Measurements from ENCODE around the gene MRPL37.

The MRPL37 gene

DNA sequence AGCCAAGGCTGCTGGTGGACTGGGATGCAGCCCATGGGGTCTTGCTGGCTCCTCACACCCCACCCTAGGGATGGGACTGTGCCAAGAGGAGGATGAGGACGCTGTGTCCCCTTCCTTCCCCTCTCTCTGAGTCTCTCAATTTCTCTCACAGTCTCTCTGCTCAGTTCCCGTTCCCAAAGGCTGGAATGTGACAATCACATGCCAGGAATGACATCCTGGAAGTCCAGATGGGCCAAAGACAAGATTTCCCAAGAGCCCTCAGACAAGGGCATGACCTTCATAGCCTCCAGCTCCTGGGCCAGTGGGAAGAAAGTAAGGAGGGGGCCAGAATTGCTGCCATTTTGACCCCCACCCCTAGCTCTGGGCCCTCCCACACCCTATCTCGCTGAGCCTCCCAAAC lies 39.6 kb upstream of the MRPL37 start:
- TF ChIP-seq POLR2AphosphoS5 (IDR thresholded peaks at IDR 0.05; ENCODE audit: low read depth, low read length): no peak

DNA sequence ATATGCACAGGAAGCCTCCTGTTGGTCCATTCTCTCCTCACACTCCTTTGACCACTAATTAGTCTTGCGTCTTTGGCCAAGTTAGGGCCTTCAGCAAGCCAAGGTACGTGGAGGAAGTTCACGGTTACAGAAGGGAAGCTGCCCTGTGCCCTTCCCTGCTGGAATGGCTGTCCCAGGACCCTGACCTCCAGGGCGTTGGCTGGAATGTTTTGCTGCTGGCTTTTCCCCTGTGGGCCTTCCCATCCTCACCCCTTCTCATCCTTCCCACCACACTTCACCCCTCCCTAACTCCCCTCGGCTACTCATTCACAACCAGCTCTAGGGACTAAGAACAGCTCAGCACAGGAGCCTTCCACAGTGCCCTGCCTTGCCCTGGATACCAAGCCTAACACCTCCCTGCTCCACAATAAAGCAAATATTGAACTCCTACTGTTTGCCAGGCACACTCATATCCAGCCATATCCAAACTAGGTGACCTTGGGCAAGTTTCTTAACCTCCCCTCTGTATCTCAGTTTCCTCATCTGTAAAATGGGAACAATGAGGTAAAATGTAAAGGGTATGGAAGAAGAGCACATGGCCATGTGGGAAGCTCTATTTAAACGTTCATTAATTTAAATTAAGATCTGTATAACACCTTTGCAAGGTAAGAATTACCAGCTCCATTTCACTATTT lies 38.3 kb upstream of the MRPL37 start:
- TF ChIP-seq SIN3A (IDR thresholded peaks at IDR 0.05; ENCODE audit: borderline replicate concordance, insufficient read depth, low read length): no peak
- no peak for TF ChIP-seq TAF1 (IDR thresholded peaks at IDR 0.05; ENCODE audit: borderline replicate concordance, insufficient read depth, low read length)

DNA sequence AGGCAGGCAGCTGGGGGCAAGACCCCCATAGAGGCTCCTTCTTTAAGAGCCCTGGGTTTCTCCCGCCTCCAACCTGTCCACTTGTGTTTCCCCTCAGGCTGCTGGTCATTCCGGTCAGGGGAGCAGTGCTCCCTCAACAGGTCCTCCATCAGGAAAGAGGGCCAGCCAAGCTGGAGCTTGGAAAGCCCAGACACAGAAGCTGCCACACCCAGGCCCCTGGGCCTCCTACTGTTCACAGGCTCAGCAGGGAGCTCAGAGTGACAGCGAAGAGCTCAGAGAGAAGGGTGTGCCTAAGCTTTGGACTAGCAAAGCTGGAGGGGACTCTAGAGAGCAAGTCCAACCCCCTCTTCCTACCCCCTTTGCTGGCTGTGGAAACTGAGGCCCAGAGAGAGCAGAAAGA lies 36.9 kb upstream of the MRPL37 start:
- TF ChIP-seq FOXP2 (optimal IDR thresholded peaks at IDR 0.05; ENCODE audit: borderline replicate concordance, extremely low read depth, extremely low read length, insufficient read depth): no peak
- no peak for TF ChIP-seq SIN3A (IDR thresholded peaks at IDR 0.05; ENCODE audit: borderline replicate concordance, insufficient read depth, low read length)
- no peak for TF ChIP-seq POLR2AphosphoS5 (IDR thresholded peaks at IDR 0.05; ENCODE audit: low read depth, low read length)
- TF ChIP-seq, protein P1, sequence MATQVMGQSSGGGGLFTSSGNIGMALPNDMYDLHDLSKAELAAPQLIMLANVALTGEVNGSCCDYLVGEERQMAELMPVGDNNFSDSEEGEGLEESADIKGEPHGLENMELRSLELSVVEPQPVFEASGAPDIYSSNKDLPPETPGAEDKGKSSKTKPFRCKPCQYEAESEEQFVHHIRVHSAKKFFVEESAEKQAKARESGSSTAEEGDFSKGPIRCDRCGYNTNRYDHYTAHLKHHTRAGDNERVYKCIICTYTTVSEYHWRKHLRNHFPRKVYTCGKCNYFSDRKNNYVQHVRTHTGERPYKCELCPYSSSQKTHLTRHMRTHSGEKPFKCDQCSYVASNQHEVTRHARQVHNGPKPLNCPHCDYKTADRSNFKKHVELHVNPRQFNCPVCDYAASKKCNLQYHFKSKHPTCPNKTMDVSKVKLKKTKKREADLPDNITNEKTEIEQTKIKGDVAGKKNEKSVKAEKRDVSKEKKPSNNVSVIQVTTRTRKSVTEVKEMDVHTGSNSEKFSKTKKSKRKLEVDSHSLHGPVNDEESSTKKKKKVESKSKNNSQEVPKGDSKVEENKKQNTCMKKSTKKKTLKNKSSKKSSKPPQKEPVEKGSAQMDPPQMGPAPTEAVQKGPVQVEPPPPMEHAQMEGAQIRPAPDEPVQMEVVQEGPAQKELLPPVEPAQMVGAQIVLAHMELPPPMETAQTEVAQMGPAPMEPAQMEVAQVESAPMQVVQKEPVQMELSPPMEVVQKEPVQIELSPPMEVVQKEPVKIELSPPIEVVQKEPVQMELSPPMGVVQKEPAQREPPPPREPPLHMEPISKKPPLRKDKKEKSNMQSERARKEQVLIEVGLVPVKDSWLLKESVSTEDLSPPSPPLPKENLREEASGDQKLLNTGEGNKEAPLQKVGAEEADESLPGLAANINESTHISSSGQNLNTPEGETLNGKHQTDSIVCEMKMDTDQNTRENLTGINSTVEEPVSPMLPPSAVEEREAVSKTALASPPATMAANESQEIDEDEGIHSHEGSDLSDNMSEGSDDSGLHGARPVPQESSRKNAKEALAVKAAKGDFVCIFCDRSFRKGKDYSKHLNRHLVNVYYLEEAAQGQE (IDR thresholded peaks at IDR 0.05; ENCODE audit: insufficient read depth in 1 of 2, low read depth in 2 of 2, low read length in 2 of 2): no peak
- no peak for TF ChIP-seq TAF1 (IDR thresholded peaks at IDR 0.05; ENCODE audit: borderline replicate concordance, insufficient read depth, low read length)

DNA sequence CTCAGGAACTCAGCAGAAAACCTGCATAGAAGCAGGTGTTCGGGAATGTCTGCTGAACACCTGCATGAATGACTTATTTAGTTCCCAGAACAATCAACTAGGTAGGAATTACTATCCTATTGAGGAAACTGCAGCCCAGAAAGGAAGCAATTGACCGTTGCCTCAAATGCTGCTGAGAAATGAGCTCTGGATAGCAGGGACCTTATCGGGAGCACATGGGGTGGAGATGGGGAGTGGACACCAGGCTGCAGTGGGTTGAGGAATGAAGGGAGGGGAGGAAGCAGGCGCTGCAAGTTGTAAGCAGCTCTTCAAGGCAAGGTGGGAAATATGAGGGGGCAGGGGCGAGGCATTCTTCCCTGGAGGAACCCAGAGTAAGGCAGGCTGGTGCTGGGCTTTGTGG lies 36.4 kb upstream of the MRPL37 start:
- TF ChIP-seq FOXP2 (optimal IDR thresholded peaks at IDR 0.05; ENCODE audit: borderline replicate concordance, extremely low read depth, extremely low read length, insufficient read depth): no peak
- no peak for TF ChIP-seq POLR2AphosphoS5 (IDR thresholded peaks at IDR 0.05; ENCODE audit: low read depth, low read length)
- TF ChIP-seq SIN3A (IDR thresholded peaks at IDR 0.05; ENCODE audit: borderline replicate concordance, insufficient read depth, low read length): no peak
- TF ChIP-seq, protein P1 (IDR thresholded peaks at IDR 0.05; ENCODE audit: insufficient read depth in 1 of 2, low read depth in 2 of 2, low read length in 2 of 2): no peak
- no peak for TF ChIP-seq TAF1 (IDR thresholded peaks at IDR 0.05; ENCODE audit: borderline replicate concordance, insufficient read depth, low read length)

DNA sequence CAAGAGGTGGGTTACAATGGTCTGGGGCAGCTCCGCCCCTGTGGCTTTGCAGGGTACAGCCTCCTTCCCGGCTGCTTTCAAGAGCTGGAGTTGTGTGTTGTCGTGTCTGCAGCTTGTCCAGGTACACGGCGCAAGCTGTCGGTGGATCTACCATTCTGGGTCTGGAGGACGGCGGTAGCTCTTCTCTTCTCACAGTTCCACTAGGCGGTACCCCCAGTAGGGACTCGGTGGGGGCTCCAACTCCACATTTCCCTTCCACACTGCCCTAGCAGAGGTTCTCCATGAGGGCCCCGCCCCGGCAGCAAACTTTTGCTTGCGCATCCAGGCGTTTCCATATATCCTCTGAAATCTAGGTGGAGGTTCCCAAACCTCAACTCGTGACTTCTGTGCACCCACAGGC lies 34.8 kb upstream of the MRPL37 start:
- TF ChIP-seq FOXP2 (optimal IDR thresholded peaks at IDR 0.05; ENCODE audit: borderline replicate concordance, extremely low read depth, extremely low read length, insufficient read depth) (no peak), TAF1 (IDR thresholded peaks at IDR 0.05; ENCODE audit: borderline replicate concordance, insufficient read depth, low read length) (no peak), POLR2AphosphoS5 (IDR thresholded peaks at IDR 0.05; ENCODE audit: low read depth, low read length) (no peak)
- TF ChIP-seq, protein P1 (IDR thresholded peaks at IDR 0.05; ENCODE audit: insufficient read depth in 1 of 2, low read depth in 2 of 2, low read length in 2 of 2): no peak

DNA sequence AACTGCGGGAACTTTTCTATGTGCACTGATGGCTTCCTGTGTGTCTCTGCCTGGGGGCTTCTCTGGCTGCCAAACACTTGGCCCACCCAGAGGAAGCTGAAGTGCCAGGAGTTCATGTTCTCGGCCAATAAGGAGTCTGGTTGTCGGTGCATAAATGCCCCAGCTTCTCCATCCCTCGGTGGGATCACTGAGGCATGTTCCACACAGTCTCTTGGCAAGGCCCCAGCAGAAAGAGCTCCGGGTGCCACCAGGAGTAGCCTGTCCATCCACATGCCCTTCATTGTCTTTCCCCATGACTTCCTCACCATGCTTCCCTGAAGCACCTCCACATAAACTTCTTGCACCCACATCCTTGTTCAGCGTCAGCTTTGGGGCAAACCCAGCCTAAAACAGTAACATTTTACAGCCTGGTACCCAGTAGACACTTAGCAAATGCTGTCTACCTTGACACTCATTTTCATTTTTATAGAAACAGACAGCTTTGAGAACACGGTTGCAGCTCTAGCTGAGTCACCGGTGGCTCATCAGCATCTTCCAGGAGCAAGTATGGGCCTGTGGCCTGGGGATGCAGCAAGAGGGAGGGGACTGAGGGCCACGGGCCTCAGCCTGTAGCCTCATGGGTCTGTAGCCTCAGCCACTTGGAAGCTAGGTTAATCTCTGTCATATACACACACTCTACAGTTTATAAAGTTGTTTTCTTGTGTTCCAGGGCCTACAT lies 32.4 kb upstream of the MRPL37 start:
- TF ChIP-seq FOXP2 (optimal IDR thresholded peaks at IDR 0.05; ENCODE audit: borderline replicate concordance, extremely low read depth, extremely low read length, insufficient read depth): no peak
- TF ChIP-seq POLR2AphosphoS5 (IDR thresholded peaks at IDR 0.05; ENCODE audit: low read depth, low read length): no peak
- TF ChIP-seq, protein P1 (IDR thresholded peaks at IDR 0.05; ENCODE audit: insufficient read depth in 1 of 2, low read depth in 2 of 2, low read length in 2 of 2): no peak
- no peak for TF ChIP-seq TAF1 (IDR thresholded peaks at IDR 0.05; ENCODE audit: borderline replicate concordance, insufficient read depth, low read length)
- no peak for TF ChIP-seq SIN3A (IDR thresholded peaks at IDR 0.05; ENCODE audit: borderline replicate concordance, insufficient read depth, low read length)

Measured in PFSK-1 (cell line).